Measurements from ENCODE around the gene SLC25A13. TPM values are rescaled to one million over a fixed set of nuclear protein-coding genes. Genes with fewer than 3 reads are reported as not detected.

SLC25A13 gene
- total and polyA plus RNA-seq, 2 of the 13 experiments (the other 11 are each of a cell fraction or from before 2014, with no cell fraction given), result 36.2 to 84.9 TPM

- TF ChIP-seq MNT (IDR thresholded peaks at IDR 0.05), result peak; percentile 51; the same call in 1 of the 2 replicates
- no peak for TF ChIP-seq ZNF598 (CRISPR knock-in tag; IDR thresholded peaks at IDR 0.05; ENCODE audit: borderline replicate concordance)
- peak; percentile 80 for TF ChIP-seq HOXA3 (CRISPR knock-in tag; IDR thresholded peaks at IDR 0.05)
- TF ChIP-seq ZNF34 (CRISPR knock-in tag; IDR thresholded peaks at IDR 0.05; ENCODE audit: borderline replicate concordance), result no peak
- peak; percentile 94 for TF ChIP-seq SP5 (CRISPR knock-in tag; IDR thresholded peaks at IDR 0.05; ENCODE audit: borderline replicate concordance, low read depth)
- TF ChIP-seq MED8 (CRISPR knock-in tag; IDR thresholded peaks at IDR 0.05; ENCODE audit: insufficient replicate concordance), result peak; percentile 63
- peak; percentile 72; the same call in 1 of the 2 replicates for TF ChIP-seq ZBTB34 (CRISPR knock-in tag; IDR thresholded peaks at IDR 0.05)
- TF ChIP-seq KMT2B (CRISPR knock-in tag; IDR thresholded peaks at IDR 0.05), result no peak
- 0 out of 2 replicates have a peak, but pooled peaks have one; percentile 37 for TF ChIP-seq ATF7-NPFF (CRISPR knock-in tag; IDR thresholded peaks at IDR 0.05; ENCODE audit: low read depth)
- TF ChIP-seq BHLHE40 (IDR thresholded peaks at IDR 0.05; ENCODE audit: low read length), result peak; percentile 48; the same call in 1 of the 2 replicates
- no peak for TF ChIP-seq SETDB1 (CRISPR knock-in tag; IDR thresholded peaks at IDR 0.05; ENCODE audit: borderline replicate concordance)
- TF ChIP-seq KDM6A (CRISPR knock-in tag; IDR thresholded peaks at IDR 0.05; ENCODE audit: low read depth), result peak; percentile 79
- peak; percentile 29; the same call in 1 of the 2 replicates for TF ChIP-seq ZNF3 (CRISPR knock-in tag; IDR thresholded peaks at IDR 0.05)
- TF ChIP-seq NR2C2 (CRISPR knock-in tag; IDR thresholded peaks at IDR 0.05; ENCODE audit: borderline replicate concordance), result peak; percentile 50; the same call in 1 of the 2 replicates
- 0 out of 2 replicates have a peak, but pooled peaks have one; percentile 25 for TF ChIP-seq ZNF766 (CRISPR knock-in tag; IDR thresholded peaks at IDR 0.05; ENCODE audit: borderline replicate concordance)
- TF ChIP-seq FOXP1 (IDR thresholded peaks at IDR 0.05), result peak; percentile 81
- peak; percentile 96 for TF ChIP-seq FOXP1 (CRISPR knock-in tag; IDR thresholded peaks at IDR 0.05)
- peak; percentile 98 for TF ChIP-seq SNAPC2 (CRISPR knock-in tag; IDR thresholded peaks at IDR 0.05)
- no peak for TF ChIP-seq TBP (CRISPR knock-in tag; IDR thresholded peaks at IDR 0.05)
- TF ChIP-seq ZNF513 (CRISPR knock-in tag; conservative IDR thresholded peaks at IDR 0.05), result no peak
- no peak for TF ChIP-seq UBTF (CRISPR knock-in tag; IDR thresholded peaks at IDR 0.05)
- no peak for TF ChIP-seq RAD51 (IDR thresholded peaks at IDR 0.05; ENCODE audit: borderline replicate concordance)
- no peak for TF ChIP-seq ZNF317 (CRISPR knock-in tag; IDR thresholded peaks at IDR 0.05)
- peak; percentile 23; the same call in 1 of the 2 replicates for TF ChIP-seq THRA (CRISPR knock-in tag; IDR thresholded peaks at IDR 0.05; ENCODE audit: borderline replicate concordance)
Measured at GRCh38 chr7:96303105-96303685, 18.7 kb downstream of the SLC25A13 start (continued).
